K562 (cell line): Measurements from ENCODE around the gene LYPD6B. TPM values are rescaled to one million over a fixed set of nuclear protein-coding genes. Genes with fewer than 3 reads are reported as not detected.

Experiments used
- ATAC-seq: fragments of 200-7000 bp; cut with Tn5 transposase; 3 replicates; pipeline ENCODE4 v1.9.1; 2020; ENCODE audit warnings: moderate library complexity
- BruUV-seq: library from RNA; stranded (reverse); fragments of 400-500 nt; replicated peaks from 2 replicates; lab custom pipeline; 2021; lab: Mats Ljungman, UMichigan
- CTCF ChIA-PET: fragments of 300-600 bp; formaldehyde crosslinking; extraction: SDS; loops from one replicate; lab custom pipeline; 2021; ENCODE audit warnings: low intra/inter-chr PET ratio; lab: Yijun Ruan, JAX
- POLR2A ChIA-PET: fragments of 300-600, 350-650 bp; sonication (Branson Sonifier 250); formaldehyde crosslinking; extraction: SDS; loops from one replicate; lab custom pipeline; 2021; ENCODE audit warnings: antibody characterized with exemption, inconsistent platforms; lab: Yijun Ruan, JAX
- DNase-seq, 4 experiments: peaks; one replicate each; pipeline versions ENCODE4 v3.0.0 to v3.0.0-alpha.2; 2011 to 2018; ENCODE audit warnings: low spot score in 3 of 4, mixed read lengths in 3 of 4; ENCODE audit errors: extremely low read depth in 1 of 4
- FAIRE-seq: peaks from 2 replicates; lab custom pipeline; 2011; peaks lifted over from hg19 to GRCh38; lab: Jason Lieb, UNC
- H2AFZ ChIP-seq: 2 replicates; pipeline ENCODE4 v1.6.0; 2011; ENCODE audit warnings: low read depth, low read length, control low read depth, inconsistent platforms
- H3K27ac ChIP-seq: fragments of 200-600 bp; 3 replicates; pipeline ENCODE4 v1.8.0; 2011; ENCODE audit warnings: low read depth, mild to moderate bottlenecking, control low read depth, inconsistent platforms, low read length, moderate library complexity, mixed read lengths; ENCODE audit errors: extremely low read depth
- H3K27me3 ChIP-seq, 2 experiments: fragments of 300-600 bp in 1 of 2; 2 replicates in 1 of 2; 3 replicates in 1 of 2; pipeline versions ENCODE4 v1.6.0 to v1.8.0; 2011; ENCODE audit warnings: inconsistent platforms in 2 of 2, low read length in 2 of 2, mild to moderate bottlenecking in 1 of 2, mixed read lengths in 1 of 2, moderate library complexity in 1 of 2; ENCODE audit not compliant: control insufficient read depth in 2 of 2, insufficient read depth in 2 of 2
- H3K36me3 ChIP-seq: fragments of 300-600 bp; 3 replicates; pipeline ENCODE4 v1.8.0; 2011; ENCODE audit warnings: mild to moderate bottlenecking, low read length, inconsistent platforms; ENCODE audit not compliant: control insufficient read depth, insufficient read depth
- H3K4me1 ChIP-seq, 2 experiments: fragments of 200-600 bp in 1 of 2; replicated peaks in 1 of 2; 2 replicates in 1 of 2; 3 replicates in 1 of 2; pipeline versions ENCODE4 v1.5.1 to v1.8.0; 2011; ENCODE audit warnings: inconsistent platforms in 2 of 2, low read length in 2 of 2, mild to moderate bottlenecking in 1 of 2, mixed read lengths in 1 of 2, moderate library complexity in 1 of 2; ENCODE audit not compliant: control insufficient read depth in 2 of 2, insufficient read depth in 2 of 2
- H3K4me2 ChIP-seq: 2 replicates; pipeline ENCODE4 v1.6.1; 2011; ENCODE audit warnings: low read length, control low read depth, inconsistent platforms, mixed read lengths; ENCODE audit not compliant: insufficient read depth
- H3K4me3 ChIP-seq: fragments of 200-600 bp; sonication (generic), shearing (Covaris generic); 2 replicates; pipeline ENCODE4 v1.5.1; 2016; ENCODE audit warnings: control low read depth, inconsistent platforms
- H3K79me2 ChIP-seq: fragments of 200-600 bp; 3 replicates; pipeline ENCODE4 v1.8.0; 2011; ENCODE audit warnings: low read length, inconsistent platforms; ENCODE audit not compliant: control insufficient read depth, insufficient read depth
- H3K9ac ChIP-seq, 2 experiments: 2 replicates each; pipeline versions ENCODE4 v1.6.0 to v1.6.1; 2011; ENCODE audit warnings: low read depth in 2 of 2, low read length in 2 of 2, control low read depth in 1 of 2, inconsistent platforms in 1 of 2, mild to moderate bottlenecking in 1 of 2, mixed read lengths in 1 of 2; ENCODE audit not compliant: insufficient read depth in 1 of 2
- H3K9me1 ChIP-seq: one replicate; pipeline ENCODE4 v1.6.0; 2011; ENCODE audit warnings: inconsistent platforms, mild to moderate bottlenecking, low read length, moderate library complexity; ENCODE audit not compliant: control insufficient read depth, insufficient read depth
- H3K9me3 ChIP-seq: replicated peaks from 2 replicates; pipeline ENCODE4 v1.5.1; 2011; ENCODE audit warnings: low read depth, low read length, inconsistent platforms; ENCODE audit not compliant: control insufficient read depth, insufficient read depth
- H4K20me1 ChIP-seq: replicated peaks from 2 replicates; pipeline ENCODE4 v1.6.1; 2011; ENCODE audit warnings: low read length, inconsistent platforms, mixed read lengths; ENCODE audit not compliant: control insufficient read depth, insufficient read depth
- C11orf30 ChIP-seq: fragments of 450-650 bp; IDR thresholded peaks from 2 replicates; pipeline ENCODE4 v1.6.1; 2016; ENCODE audit warnings: low read depth, mild to moderate bottlenecking
- CHD2 ChIP-seq: IDR thresholded peaks from 2 replicates; pipeline ENCODE4 v1.6.1; 2011; ENCODE audit warnings: low read depth, low read length
- EGR1 ChIP-seq: fragments of 450-650 bp; conservative IDR thresholded peaks from 2 replicates; pipeline ENCODE4 v1.6.1; 2017; ENCODE audit warnings: mild to moderate bottlenecking
- FOXA3 ChIP-seq, 2 experiments: fragments of 450-650 bp in 1 of 2; sonication (generic) in 1 of 2; formaldehyde crosslinking; IDR thresholded peaks in 1 of 2; conservative IDR thresholded peaks in 1 of 2; 2 replicates each; pipeline versions ENCODE4 v1.4.0 to v1.8.0; 2020 to 2022; ENCODE audit warnings: mild to moderate bottlenecking in 2 of 2, missing genetic modification reagents in 1 of 2
- KDM4B ChIP-seq, 2 experiments: fragments of 450-650 bp in 1 of 2; sonication (generic) in 1 of 2; IDR thresholded peaks; 2 replicates each; pipeline ENCODE4 v1.6.1; 2016 to 2017; ENCODE audit warnings: borderline replicate concordance in 2 of 2, antibody characterized with exemption in 1 of 2, low read depth in 1 of 2, mild to moderate bottlenecking in 1 of 2
- MCM5 ChIP-seq: fragments of 450-650 bp; IDR thresholded peaks from 2 replicates; pipeline ENCODE4 v1.6.1; 2016; ENCODE audit warnings: low read depth
- SP2 ChIP-seq: IDR thresholded peaks from 2 replicates; pipeline ENCODE4 v1.6.1; 2011; ENCODE audit warnings: mild to moderate bottlenecking, low read depth, low read length, moderate library complexity; ENCODE audit not compliant: poor library complexity, severe bottlenecking; ENCODE audit errors: extremely low read depth
- ZNF316 ChIP-seq: fragments of 450-650 bp; IDR thresholded peaks from 2 replicates; pipeline ENCODE4 v1.6.1; 2016
- WGBS: fragments of 100-300 bp; shearing (Covaris generic); methylation state at CpG from one replicate; pipeline ENCODE4 v1.1.6; 2016; ENCODE audit warnings: low coverage, mixed read lengths; ENCODE audit not compliant: insufficient coverage; ENCODE audit errors: missing lambda C conversion rate; 5-methylcytosine and 5-hydroxymethylcytosine counted together
- in situ Hi-C: fragments of 300-500 bp; cut with MboI; formaldehyde crosslinking; loops from 4 replicates; pipeline ENCODE4 v1.15.0; 2018; ENCODE audit warnings: inconsistent platforms, mixed read lengths
- intact Hi-C: fragments of 100-400 bp; cut with micrococcal nuclease; formaldehyde crosslinking; loops from 2 replicates; pipeline ENCODE4 v1.14.2; 2022
- polyA plus RNA-seq, 8 experiments: library from polyadenylated mRNA; depleted of rRNA in 4 of 8; stranded (reverse) in 5 of 8; unstranded in 3 of 8; fragments of >200 nt; fragmentation: Nextera tagmentation in 2 of 8; fragmentation: Illumina TruSeq in 1 of 8; extraction: Ambion mirVana in 2 of 8; extraction: Trizol in 1 of 8; gene quantifications; 2 replicates each; pipeline versions ENCODE4 v1.2.1 to v1.2.3, GENCODE V29; 2011 to 2014; ENCODE audit warnings: inconsistent platforms in 1 of 8, missing spikeins in 1 of 8
- total RNA-seq, 7 experiments: library from RNA; depleted of rRNA in 6 of 7; stranded (reverse); fragments of >200 nt in 6 of 7; fragmentation: Illumina TruSeq in 2 of 7; extraction: Trizol in 2 of 7; gene quantifications; 2 replicates each; pipeline versions ENCODE4 v1.2.1 to v1.2.3, GENCODE V29; 2011 to 2021; ENCODE audit warnings: low replicate concordance in 1 of 7

The LYPD6B gene
- total and polyA plus RNA-seq, 9 of the 15 experiments (the other 6 are each of a cell fraction or from before 2014, with no cell fraction given) = not detected

- intact Hi-C loops (no loop called here), in situ Hi-C loops (loop anchor here (25.0 kb wide), 1 partner anchor 1055 kb away; no protein-coding TSS in a partner anchor)
- no peak for FAIRE-seq
- no peak overlapping the region for H3K4me2 ChIP-seq
- ChIA-PET CTCF (no interaction called here), POLR2A (interaction anchor here (1.5 kb wide), 1 partner anchor 16 kb away, joined by 4 read pairs; no protein-coding TSS in a partner anchor)
- ATAC-seq = no peak
- no peak overlapping the region for H2AFZ ChIP-seq
- H3K9me3 ChIP-seq = no peaks in the 10 kb centered on the region
- no peaks in the 10 kb centered on the region for H3K79me2 ChIP-seq
- BruUV-seq = no TSS peak
- no peak overlapping the region for H3K4me3 ChIP-seq
- no peak overlapping the region for H3K27ac ChIP-seq
- no peak overlapping the region for H3K9ac ChIP-seq
- H3K9me1 ChIP-seq = no peaks in the 10 kb centered on the region
- no peaks in the 10 kb centered on the region for H3K36me3 ChIP-seq
- no peak for DNase-seq
- no peaks in the 10 kb centered on the region for H4K20me1 ChIP-seq
- peaks cover 5 to 8% of the 10 kb centered on the region in 2 experiments; a peak in 1 of 5 replicates for H3K27me3 ChIP-seq
- no peaks in the 10 kb centered on the region for H3K4me1 ChIP-seq
- no peak for TF ChIP-seq FOXA3 (CRISPR knock-in tag; conservative IDR thresholded peaks at IDR 0.05 in 1 of 2, IDR thresholded peaks at IDR 0.05 in 1 of 2)
- peak; percentile 59 for TF ChIP-seq ZNF316
- peak; percentile 26; the same call in 1 of the 2 replicates for TF ChIP-seq C11orf30
- TF ChIP-seq, all 486 proteins: peak for 2
Measured at GRCh38 chr2:148992448-148992847, 46.1 kb upstream of the LYPD6B start.

GRCh38 chr2:148993351-148993750 lies 45.1 kb upstream of the LYPD6B start:
- POLR2A ChIA-PET = interaction anchor here (0.6 to 1.5 kb wide), 2 partner anchors 15 to 87 kb away, joined by 3 to 4 read pairs; no protein-coding TSS in a partner anchor
- H3K27me3 ChIP-seq = peaks cover 5 to 8% of the 10 kb centered on the region in 2 experiments; a peak in 1 of 5 replicates
- H3K4me2 ChIP-seq = no peak overlapping the region
- H2AFZ ChIP-seq = no peak overlapping the region
- BruUV-seq = no TSS peak
- no peaks in the 10 kb centered on the region for H4K20me1 ChIP-seq
- H3K36me3 ChIP-seq = no peaks in the 10 kb centered on the region
- FAIRE-seq = no peak
- no peaks in the 10 kb centered on the region for H3K79me2 ChIP-seq
- no peaks in the 10 kb centered on the region for H3K9me1 ChIP-seq
- ATAC-seq = no peak
- intact Hi-C loops (no loop called here), in situ Hi-C loops (loop anchor here (25.0 kb wide), 1 partner anchor 1056 kb away; no protein-coding TSS in a partner anchor)
- H3K4me1 ChIP-seq = no peaks in the 10 kb centered on the region
- H3K9ac ChIP-seq = no peak overlapping the region
- no peak for DNase-seq
- 0% methylated on average over 3 of the region's 3 CpGs for WGBS
- H3K4me3 ChIP-seq = no peak overlapping the region
- TF ChIP-seq KDM4B (IDR thresholded peaks at IDR 0.05; ENCODE audit: borderline replicate concordance in 2 of 2, low read depth in 1 of 2) (no peak), MCM5 (no peak), SP2 (no peak), EGR1 (no peak), CHD2 (no peak)
- no peak overlapping the region for H3K27ac ChIP-seq
- H3K9me3 ChIP-seq = no peaks in the 10 kb centered on the region
- CTCF ChIA-PET = no interaction called here
